HG02588 (cell line): Measurements from ENCODE around the gene SMIM10.
"Not testable (repeated sequence)": the region's sequence is repeated elsewhere in the genome, so short reads cannot be mapped to it uniquely, and the experiment has no call there.

Experiments
- ATAC-seq: cut with Tn5 transposase; IDR thresholded peaks from one replicate; pipeline ENCODE4 v1.9.1; 2021; ENCODE audit warnings: mild to moderate bottlenecking, moderate library complexity; ENCODE audit not compliant: unreplicated experiment

Gene SMIM10

DNA sequence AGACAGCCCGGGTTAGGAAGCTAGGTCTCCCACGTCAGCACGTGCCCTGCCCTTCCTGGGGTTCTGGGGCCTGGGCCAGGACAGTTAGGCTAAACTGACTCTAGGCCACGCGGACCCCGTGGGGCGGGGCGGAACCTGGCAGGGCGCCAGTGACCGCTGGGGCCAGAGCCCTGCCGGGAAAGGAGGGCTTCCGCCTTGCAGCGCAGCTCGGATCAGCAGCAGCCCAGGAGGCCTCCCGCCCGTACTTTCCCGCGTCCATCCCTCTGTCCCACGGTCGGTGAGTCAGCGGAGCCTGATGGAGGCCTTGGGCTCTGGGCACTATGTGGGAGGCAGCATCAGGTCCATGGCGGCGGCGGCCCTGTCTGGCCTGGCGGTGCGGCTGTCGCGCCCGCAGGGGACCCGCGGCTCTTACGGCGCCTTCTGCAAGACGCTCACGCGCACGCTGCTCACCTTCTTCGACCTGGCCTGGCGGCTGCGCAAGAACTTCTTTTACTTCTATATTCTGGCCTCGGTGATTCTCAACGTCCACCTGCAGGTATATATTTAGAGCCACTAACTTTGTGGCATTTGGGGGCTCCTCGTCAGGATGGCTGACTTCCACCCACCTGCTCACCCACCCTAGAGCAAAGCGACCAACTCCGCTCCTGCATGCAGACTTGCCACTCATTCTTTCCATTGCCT lies at the start of gene SMIM10:
Gene SMIM10, plus strand, starts transcription at position 191 of the 681 bp plus-strand sequence. Its CDS starts 105 bp downstream, at position 296.
- ATAC-seq: no peak

DNA sequence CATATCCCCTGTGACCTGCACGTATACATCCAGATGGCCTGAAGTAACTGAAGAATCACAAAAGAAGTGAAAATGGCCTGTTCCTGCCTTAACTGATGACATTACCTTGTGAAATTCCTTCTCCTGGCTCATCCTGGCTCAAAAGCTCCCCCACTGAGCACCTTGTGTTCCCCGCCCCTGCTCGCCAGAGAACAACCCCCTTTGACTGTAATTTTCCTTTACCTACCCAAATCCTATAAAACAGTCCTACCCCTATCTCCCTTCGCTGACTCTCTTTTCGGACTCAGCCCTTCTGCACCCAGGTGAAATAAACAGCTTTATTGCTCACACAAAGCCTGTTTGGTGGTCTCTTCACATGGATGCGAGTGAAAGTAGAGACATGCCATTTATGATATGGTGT lies 44.4 kb upstream of the SMIM10 start:
- not testable (repeated sequence) for ATAC-seq

DNA sequence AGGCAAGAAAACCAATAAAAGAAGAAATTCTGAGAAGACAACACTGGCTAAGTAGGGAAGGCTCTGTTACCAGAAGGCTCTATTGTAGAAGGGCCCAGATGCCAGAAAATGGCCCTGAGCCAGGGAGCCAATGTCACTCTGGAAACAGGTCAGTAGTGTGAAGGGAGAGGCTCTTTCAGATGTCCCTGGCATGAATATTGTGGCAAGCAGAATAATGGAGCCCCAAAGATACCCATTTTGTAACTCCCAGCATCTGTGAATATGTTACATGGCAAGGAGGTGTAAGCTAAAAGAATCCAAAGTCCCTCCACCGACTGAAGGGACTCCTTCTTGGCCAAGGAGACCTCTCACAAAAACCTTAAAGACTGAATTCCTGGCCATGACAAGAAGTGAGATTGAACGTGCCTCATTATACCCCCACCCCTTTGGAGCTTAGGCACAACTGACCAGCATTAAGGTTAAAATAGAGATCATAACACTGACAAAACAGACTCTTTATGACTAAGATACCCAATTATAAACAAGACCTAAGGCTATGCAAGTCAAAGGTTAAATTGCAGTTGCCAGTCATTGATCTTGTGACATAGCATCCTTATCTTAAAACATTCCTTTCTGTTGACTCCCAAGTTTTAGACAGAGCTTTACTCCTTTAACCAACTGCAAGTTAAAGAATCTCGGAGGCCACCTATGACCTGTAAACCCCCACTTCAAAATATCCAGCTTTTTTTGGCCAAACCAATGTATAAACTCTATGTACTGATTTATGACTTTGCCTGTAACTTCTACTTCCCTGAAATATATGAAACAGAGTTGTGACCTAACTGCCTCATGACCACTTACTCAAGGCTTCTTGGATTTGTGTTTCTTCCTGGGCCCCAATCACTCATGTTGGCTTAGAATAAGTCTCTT lies 42.2 kb upstream of the SMIM10 start:
- no peak for ATAC-seq

DNA sequence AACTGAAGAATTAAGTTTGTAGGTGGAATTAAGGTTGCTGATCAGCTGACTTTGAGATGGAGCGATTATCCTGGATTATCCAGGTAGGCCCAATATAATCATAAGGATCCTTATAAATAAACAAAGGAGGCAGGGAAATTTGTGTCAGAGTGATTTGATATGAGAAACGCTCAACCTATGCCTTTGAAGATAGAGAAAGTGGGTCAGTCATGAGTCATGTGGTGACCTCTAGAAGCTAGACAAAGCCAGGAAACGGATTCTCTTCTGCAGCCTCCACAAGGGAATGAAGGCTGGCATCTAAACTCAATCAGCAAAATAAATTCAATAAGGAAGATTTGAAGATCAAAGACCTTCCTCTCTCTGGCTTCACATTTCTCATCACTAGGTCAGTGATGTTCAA lies 41.5 kb upstream of the SMIM10 start:
- no peak for ATAC-seq

DNA sequence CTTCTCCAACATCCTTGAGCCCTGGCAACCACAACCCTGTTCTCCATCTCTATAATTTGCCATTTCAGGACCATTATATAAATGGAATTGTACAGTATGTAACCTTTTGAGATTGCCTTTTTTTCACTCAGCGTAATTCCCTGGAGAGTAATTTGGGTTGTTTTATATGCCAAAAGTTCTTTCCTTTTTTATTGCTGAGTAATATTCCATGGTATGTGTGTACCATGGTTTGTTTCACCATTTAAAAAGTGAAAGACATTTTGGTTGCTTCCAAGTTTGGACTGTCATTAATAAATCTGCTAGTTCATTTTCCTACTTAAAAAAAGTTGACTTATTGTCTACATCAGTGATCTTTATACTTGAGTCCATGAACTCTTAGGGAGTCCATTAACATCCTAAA lies 33.0 kb upstream of the SMIM10 start:
- ATAC-seq: no peak

DNA sequence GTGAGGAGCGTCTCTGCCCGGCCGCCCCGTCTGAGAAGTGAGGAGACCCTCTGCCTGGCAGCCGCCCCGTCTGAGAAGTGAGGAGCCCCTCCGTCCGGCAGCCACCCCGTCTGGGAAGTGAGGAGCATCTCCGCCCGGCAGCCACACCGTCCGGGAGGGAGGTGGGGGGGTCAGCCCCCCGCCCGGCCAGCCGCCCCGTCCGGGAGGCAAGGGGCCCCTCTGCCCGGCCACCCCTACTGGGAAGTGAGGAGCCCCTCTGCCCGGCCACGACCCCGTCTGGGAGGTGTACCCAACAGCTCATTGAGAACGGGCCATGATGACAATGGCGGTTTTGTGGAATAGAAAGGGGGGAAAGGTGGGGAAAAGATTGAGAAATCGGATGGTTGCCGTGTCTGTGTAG lies 30.4 kb upstream of the SMIM10 start:
- not testable (repeated sequence) for ATAC-seq

DNA sequence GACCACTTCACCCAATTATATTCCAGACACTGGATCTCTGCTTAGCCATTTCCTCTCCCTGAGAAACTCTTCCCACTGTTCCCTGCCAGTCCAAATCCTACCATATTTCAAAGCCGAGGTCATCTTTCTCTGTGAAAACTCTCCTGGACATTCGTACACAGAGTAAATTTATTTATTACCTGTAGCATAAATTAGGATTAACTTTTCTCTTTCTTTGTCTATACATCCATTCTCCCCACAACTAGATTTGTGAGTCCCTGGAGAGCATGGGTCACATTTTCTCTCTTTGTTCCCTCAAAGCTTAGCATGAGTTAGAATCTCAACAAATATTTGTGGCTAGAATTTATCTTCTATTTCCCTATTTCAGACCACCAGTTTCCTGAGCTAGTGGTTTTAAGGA lies 27.8 kb upstream of the SMIM10 start:
- ATAC-seq: no peak

DNA sequence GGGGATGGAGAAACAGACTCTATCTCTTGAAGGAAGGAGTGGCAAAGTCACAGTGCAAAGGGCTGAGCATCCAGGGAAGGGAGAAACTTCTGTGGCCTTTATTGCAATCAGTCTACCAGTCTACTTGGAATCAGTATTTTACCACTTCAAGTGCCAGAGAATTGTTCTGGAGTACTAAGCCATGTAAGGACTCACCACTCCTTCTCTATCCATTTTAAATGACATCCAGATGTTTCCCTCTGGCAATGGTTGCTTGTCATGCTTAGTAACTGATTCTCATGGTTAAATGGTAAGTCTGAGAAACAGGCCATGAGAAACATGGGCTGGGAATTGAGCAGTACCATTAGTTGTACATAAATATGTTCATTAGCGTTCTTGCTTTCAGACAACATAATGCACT lies 21.1 kb upstream of the SMIM10 start:
- no peak for ATAC-seq

DNA sequence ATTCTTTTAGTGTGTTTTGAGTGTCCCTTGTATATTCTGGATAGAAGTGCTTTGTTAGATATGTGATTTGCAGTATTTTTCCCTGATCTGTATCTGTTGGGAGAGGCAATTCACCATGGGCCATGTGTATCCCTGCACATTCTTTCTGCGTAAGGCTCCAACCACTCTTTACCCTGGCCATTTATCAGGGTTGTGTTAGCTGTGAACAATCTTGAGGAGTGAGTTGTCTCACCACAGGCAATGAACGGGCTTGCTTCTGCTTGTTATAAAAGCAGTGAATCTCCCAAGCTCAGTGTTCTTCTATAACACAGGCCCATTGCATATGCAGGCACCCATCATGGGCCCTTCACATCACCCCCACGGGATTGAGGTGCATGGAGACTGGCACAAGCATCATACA lies 18.9 kb upstream of the SMIM10 start:
- no peak for ATAC-seq

DNA sequence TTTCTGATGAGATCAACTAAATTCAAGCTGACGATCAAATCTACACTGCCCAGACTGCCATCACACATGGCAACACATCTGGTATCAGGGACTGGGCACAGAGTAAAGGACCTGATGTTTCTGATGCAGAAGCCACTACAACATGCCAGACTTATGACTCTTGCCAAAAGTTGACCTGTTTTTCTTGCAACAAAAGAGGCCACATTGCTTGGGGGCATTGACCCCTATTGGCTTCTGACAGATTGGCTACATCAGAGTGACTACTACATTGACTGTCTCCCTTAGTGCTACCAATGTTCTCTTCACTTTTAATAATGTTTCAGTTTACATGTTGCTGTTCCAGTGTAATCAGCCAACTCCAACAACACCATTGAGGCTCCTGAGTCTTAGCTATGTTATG lies 15.3 kb upstream of the SMIM10 start:
- no peak for ATAC-seq

DNA sequence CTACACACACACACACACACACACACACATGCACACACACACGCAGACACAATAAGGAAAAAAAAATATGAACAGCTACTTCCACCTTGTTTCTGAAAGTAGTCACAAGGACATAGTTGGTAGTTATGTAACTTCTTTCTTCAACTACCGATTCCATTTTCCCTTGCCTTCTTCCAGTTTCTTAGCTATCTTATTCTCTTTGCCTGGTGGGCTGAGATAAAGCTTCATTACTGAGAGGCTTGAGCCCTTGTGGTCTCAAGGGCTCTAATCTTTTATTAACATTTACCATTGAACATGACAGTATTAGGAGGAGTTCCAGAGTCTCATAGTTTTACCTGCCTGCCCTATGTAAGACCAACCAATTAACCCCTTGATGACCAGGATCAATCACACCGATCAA lies 8.9 kb upstream of the SMIM10 start:
- ATAC-seq: no peak

DNA sequence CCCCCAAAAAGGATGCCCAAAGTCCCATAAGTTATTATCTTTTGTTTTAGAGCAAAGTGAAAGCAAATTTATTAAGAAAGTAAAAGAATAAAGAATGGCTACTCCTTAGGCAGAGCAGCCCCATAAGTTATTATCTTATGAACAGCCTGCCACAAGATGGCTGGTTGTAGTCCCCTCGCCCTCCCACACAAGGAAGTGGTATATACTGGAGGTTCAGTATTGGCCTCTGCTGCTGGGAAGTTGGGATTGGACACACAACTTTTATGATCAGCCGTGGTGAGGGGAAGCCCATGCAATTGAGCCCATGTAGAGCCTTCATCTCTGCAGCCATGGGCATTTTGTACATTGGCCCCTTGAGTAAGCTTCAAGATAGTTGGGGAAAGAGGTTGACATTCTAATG lies 8.0 kb upstream of the SMIM10 start:
- ATAC-seq: no peak

DNA sequence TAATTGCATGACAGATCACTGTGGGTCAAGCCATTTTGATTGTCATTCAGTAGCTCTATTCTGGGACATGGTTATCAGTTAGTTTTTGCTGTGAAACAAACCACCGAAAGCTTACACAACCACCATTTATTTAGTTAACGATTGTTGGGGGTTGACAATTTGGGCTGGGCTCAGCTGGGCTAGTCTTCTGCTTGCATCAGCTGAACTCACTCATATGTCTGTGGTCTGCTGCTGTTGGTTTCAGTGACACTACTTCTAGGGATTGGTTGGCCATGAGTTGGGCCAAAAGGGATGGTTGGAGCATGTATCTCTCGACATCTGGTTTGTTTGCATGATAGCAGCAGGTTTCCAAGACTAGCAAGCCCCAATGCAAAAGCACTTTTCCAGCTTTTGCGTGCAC lies 5.3 kb upstream of the SMIM10 start:
- no peak for ATAC-seq

DNA sequence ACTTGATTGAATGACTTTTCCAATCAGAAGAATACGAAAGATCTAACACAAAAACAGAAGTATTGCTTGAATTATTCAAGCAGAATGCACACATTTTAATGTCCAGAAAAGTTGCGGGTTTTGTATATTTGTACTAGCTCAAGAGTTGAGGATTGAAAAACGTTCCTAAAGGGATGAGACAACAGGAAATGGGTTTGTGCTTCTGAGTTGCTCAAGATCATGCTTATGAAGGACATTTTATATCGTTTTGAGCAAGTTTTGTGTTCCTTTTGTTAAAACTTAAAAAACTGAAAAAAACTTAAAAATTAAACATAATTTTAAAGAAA lies 353 bp upstream of the SMIM10 start:
- no peak for ATAC-seq

DNA sequence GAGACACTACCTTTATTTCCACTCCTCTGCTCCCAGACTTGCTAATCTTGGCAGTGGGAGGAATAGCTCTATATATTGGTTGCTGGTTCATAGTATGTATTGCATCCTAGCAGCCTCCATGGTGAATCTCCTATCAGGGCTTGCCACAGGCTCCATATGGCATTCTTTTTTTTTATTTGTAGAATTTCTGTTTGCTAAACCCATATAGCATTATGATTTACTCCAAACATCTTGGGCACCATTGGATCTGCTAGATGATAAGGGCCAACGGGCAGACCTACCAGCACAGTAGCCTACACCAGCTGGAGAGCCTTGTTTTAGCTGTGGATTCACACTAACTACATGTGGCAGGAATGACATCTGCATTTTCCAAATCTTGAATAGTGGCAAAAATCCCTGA lies 6.9 kb downstream of the SMIM10 start:
- ATAC-seq: no peak

DNA sequence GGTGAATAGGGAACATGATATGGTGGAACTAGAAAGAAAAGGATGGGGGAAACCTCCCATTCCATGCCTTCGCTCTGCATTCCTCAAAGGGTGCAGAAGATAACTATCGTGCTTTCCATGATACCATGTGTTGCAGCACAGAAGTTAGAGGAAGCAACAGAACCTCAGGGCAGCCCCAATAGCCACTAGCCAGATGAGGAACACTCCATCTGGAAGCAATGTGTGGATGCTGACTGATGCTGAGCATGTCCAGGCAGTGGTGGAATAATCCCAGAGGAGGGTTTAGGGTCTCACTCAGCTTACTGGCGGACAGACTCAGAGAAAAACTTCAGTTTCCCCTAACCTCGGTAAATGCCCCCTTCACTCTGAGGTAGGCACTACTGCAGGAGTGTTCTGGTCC lies 7.5 kb downstream of the SMIM10 start:
- no peak for ATAC-seq

DNA sequence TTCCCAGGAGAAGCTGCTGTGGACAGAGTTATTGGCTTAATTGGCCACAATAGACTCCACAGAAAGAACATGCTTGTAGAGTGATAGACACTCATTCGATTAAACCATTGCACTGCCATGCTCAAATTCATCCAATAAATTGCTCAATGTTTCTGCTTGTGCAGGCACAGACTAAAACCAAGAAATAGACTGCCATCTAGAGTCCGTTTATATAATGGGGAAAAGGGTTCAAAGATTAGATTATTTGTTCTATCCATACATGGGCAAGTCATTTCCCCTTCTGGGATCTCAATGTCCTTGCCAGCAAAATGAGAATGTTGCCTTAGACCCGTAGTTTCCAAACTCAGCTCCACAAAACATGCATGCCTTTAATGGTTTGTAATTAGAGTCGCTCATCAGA lies 8.7 kb downstream of the SMIM10 start:
- no peak for ATAC-seq

DNA sequence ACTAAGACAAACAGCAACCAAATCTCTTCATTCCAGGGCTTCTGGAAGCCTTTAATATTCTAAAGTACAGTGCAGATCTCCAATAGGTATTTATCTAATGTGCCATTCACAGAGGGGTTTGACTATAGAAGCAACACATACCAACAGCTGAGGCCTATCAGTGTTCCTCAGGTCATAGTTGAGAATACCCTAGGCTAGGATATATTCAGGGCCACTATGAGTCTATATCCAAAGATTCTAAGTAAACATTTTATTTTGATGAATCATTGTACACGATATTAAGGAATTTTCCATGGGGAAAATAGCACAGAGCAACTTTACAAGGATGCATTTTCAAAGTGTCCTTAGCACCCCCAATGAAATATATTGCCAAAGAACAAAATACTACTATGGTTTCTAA lies 9.7 kb downstream of the SMIM10 start:
- no peak for ATAC-seq

DNA sequence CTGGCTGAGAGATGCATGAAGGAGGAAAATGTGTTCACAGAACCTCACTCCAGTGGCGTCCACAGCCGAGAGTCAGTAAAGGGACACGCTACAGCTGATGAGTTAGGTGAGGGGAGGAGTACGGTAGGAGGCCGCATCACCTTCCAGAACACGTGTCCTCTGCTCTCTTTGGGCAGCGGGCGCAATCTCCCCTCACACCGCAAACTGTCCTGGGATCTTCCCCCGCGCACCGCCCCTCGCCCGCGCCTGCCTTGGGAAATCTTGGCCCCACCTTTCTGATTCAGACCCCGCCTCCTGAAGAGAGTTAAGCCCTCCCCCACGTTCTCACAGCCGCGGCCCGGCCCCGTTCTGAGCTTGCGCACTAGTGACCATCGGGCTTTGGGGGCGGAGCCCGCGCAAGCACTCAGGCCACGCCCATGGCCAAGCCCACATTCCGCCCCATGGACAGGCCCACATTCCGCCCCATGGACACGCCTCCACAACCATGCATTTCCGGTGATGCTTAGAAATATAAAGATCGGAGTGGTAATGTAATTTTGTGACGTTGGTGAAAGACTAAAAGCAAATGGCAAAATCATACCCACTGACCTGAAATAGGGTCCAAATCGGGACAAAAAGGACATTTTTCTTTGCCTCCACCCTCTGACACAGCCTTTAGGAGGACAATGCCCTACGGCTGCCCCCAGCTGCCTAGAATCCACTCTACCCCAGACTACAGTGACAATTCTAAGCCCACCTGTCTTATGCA lies 13.3 kb downstream of the SMIM10 start:
- peak; percentile 94 for ATAC-seq

DNA sequence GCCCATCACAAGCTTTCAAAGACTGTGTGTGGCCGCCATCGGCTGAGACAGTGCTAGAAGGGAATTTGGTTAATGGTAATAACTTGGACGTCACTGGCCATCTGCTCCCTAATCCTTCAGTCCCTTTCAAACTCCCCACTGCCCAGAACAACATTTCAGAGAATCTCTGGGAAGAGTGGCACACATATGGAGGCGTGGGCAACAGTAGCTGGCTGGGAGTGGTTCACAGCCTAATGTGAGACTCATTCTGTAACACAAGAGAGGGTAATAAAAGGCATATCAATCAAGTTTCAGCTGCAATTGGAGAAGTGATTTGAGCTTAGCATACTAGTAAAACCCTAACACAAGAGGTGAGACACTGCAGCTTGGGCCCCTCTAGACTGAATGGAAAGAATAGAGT lies 15.4 kb downstream of the SMIM10 start:
- ATAC-seq: no peak

DNA sequence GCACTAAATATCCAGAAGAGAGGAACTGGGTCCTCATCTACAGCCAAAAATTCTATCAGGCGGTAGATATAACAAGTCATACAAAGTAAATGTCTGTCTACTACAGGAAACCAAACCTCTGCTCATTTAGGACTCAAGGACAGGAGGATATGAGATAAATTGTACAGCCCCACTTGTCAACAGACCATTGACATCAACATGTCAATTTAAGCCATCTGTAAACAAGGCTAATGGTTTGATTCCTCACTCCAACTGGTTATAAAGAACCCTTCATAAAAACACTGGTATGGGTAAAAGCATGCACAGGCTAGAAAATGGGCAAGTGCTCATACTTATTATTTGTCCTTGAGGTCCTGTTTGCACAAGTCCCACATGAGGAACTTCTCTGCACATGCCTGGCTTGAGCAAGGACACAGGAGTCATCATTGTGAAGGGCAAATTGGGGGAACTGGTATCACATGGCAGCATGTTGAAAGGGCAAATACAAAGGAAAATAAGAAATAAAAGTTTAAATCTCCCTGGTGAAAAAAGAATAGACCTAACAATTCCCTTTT lies 18.3 kb downstream of the SMIM10 start:
- no peak for ATAC-seq

DNA sequence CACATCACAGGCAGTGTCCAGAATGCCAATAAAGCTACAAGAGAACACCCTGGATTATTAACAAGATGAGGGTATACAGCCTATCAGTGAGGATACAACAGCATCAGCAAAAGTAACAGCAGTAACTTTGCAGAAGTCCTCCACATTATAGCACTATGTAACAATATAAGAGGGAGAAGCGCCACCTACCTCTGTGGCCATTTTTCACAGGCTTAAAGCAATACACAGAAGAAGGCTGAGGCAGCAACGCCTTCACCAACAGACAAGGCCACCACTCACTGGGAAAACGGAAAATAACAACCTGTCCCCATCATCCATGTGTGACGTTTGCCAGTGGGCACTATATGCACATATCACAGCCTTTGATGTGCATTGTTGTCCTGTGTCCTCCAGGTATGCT lies 19.0 kb downstream of the SMIM10 start:
- no peak for ATAC-seq
